Vagina (tissue), 2 donors: ENCODE measurements around the gene FAM228B.

ENCODE experiments used
- CTCF ChIP-seq, 3 experiments: fragments of 450-650 bp in 2 of 3; fragments of 200-600 bp in 1 of 3; sonication (generic) in 1 of 3; IDR thresholded peaks; one replicate each; pipeline ENCODE4 v1.5.1; 2017 to 2019; ENCODE audit warnings: antibody characterized with exemption in 3 of 3, mild to moderate bottlenecking in 2 of 3, moderate library complexity in 2 of 3
- POLR2A ChIP-seq, 2 donors: fragments of 450-650 bp; IDR thresholded peaks; one replicate each; pipeline ENCODE4 v1.6.1; 2017; ENCODE audit warnings: antibody characterized with exemption in 2 of 2, mild to moderate bottlenecking in 2 of 2, moderate library complexity in 2 of 2
- POLR2AphosphoS5 ChIP-seq, 2 donors: sonication (generic); formaldehyde crosslinking; IDR thresholded peaks; one replicate each; pipeline ENCODE4 v1.9.0; 2017; ENCODE audit warnings: antibody characterized with exemption in 2 of 2, mild to moderate bottlenecking in 2 of 2, low read depth in 1 of 2; ENCODE audit not compliant: insufficient read depth in 1 of 2

- TF ChIP-seq CTCF (IDR thresholded peaks at IDR 0.05) (no peak), POLR2A (IDR thresholded peaks at IDR 0.05) (no peak), POLR2AphosphoS5 (IDR thresholded peaks at IDR 0.05; ENCODE audit: insufficient read depth in 1 of 2, low read depth in 1 of 2) (no peak)
These were observed 37.0 kb upstream of the FAM228B start for GRCh38 chr2:24086241-24086640.
